ENCODE results near the gene TNFAIP2. TPM values are rescaled to one million over a fixed set of nuclear protein-coding genes. Genes with fewer than 3 reads are reported as not detected.
A peak's percentile ranks its signal among the peaks of the same experiment; 100 is the strongest.
"Not testable (repeated sequence)": the region's sequence is repeated elsewhere in the genome, so short reads cannot be mapped to it uniquely, and the experiment has no call there.

TNFAIP2 gene
- total RNA-seq, 1 donor from 2014 or later = 21.9 TPM

DNA sequence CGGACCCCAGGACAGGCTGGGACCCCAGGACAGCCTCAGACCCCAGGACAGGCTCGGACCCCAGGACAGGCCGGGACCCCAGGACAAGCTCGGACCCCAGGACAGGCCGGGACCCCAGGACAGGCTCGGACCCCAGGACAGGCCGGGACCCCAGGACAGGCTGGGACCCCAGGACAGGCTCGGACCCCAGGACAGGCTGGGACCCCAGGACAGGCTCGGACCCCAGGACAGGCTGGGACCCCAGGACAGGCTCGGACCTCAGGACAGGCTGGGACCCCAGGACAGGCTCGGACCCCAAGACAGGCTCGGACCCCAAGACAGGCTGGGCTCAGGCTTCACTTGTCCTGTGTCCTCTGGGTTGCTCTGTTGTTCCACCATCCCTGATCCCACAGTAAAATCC lies 32.2 kb downstream of the TNFAIP2 start:
- H3K9ac ChIP-seq (ENCODE audit: low read depth in 1 of 3, low read length in 3 of 3) = peak overlapping the region in 1 of 3 donors; percentile 60

DNA sequence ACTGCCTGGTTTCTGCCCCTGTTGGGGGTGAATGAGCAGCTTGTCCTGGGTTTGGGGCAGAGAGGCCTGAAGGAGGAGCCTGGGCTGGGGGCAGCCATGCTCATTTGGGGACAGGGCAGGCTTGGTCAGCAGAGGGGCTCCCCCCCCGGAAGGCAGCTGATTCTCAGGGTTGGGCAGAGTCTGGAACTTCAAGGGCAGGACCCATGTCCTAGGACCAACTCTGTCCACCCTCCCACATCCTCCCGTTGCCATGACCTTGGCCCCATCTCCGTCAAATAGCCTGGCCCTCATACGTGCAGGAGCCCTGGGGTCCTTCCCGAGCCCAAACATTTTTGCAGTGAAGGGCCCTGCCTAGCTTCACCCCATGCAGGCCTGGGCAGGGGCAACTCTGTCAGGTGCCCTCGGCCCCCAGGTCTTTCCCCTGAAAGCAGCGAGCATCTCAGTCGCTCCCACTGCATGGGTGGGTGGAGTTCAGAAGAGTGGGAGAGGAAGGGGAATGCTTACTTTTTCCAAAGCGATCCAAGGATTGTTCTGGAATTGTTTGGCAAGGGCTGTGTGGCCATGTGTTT lies 32.6 kb downstream of the TNFAIP2 start:
- Histone ChIP-seq H3K36me3 (ENCODE audit: control insufficient read depth in 3 of 3, insufficient read depth in 3 of 3, low read length in 3 of 3) (no peaks in the 10 kb centered on the region), H3K27ac (ENCODE audit: low read depth, low read length) (no peak overlapping the region), H3K4me1 (ENCODE audit: control insufficient read depth in 3 of 3, insufficient read depth in 3 of 3, low read length in 3 of 3) (peaks cover 28 to 30% (median 30%) of the 10 kb centered on the region in 3 donors), H3K9me3 (ENCODE audit: control insufficient read depth in 3 of 3, low read length in 3 of 3) (no peaks in the 10 kb centered on the region), H3K9ac (ENCODE audit: low read depth in 1 of 3, low read length in 3 of 3) (peak overlapping the region in 1 of 3 donors; percentile 60), H3K27me3 (ENCODE audit: control insufficient read depth in 3 of 3, insufficient read depth in 3 of 3, low read length in 3 of 3) (no peaks in the 10 kb centered on the region), H3K4me3 (ENCODE audit: low read length in 3 of 3) (no peak overlapping the region)

More for the DNA sequence above, 32.2 kb downstream of the TNFAIP2 start:
- H3K4me3 ChIP-seq (ENCODE audit: low read length in 3 of 3); H3K36me3 ChIP-seq (ENCODE audit: control insufficient read depth in 3 of 3, insufficient read depth in 3 of 3, low read length in 3 of 3); H3K9me3 ChIP-seq (ENCODE audit: control insufficient read depth in 3 of 3, low read length in 3 of 3); H3K27me3 ChIP-seq (ENCODE audit: control insufficient read depth in 3 of 3, insufficient read depth in 3 of 3, low read length in 3 of 3); H3K27ac ChIP-seq (ENCODE audit: low read depth, low read length): not testable (repeated sequence)
- peaks cover 27 to 28% (median 28%) of the 10 kb centered on the region in 3 donors for H3K4me1 ChIP-seq (ENCODE audit: control insufficient read depth in 3 of 3, insufficient read depth in 3 of 3, low read length in 3 of 3)

DNA sequence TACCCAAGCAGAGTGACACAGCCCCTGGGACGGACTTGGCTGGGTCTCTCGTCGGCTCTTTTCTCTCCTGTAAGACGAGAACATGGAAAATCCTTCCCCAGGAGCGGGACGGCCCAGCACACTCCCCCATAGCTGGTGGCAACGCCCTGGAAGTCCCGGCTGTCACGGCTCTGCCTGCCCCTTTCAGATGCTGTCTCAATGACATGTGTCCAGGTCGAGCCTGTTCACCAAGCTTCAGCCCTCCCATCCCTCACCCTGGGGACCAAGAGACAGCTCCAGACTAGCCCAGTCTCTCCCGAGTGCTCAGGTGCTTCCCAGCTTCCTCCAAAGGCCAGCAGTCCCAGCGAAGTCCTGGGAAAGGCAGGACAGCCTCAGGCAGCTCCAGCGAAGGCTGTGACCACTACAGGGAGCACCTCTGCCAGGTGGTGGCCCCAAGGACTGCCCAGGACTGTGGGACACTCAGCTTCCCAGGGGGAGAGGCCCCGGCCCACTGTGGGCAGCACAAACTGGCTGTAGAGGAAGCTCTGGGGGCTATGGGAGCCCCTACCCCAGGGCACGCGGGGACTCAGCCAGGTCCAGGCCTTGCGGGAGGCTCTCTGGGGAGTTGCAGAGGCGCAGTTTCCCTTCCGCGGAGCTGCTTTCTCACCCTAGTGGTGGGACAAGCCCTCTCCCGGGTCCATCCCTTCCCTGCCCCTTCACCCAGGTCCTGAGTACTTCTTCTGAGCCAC lies 33.6 kb downstream of the TNFAIP2 start:
- peak overlapping the region in 1 of 3 donors; percentile 60 for H3K9ac ChIP-seq (ENCODE audit: low read depth in 1 of 3, low read length in 3 of 3)
- H3K27ac ChIP-seq (ENCODE audit: low read depth, low read length) = no peak overlapping the region
- no peaks in the 10 kb centered on the region for H3K9me3 ChIP-seq (ENCODE audit: control insufficient read depth in 3 of 3, low read length in 3 of 3)
- no peaks in the 10 kb centered on the region for H3K27me3 ChIP-seq (ENCODE audit: control insufficient read depth in 3 of 3, insufficient read depth in 3 of 3, low read length in 3 of 3)
- no peaks in the 10 kb centered on the region for H3K36me3 ChIP-seq (ENCODE audit: control insufficient read depth in 3 of 3, insufficient read depth in 3 of 3, low read length in 3 of 3)
- no peak overlapping the region for H3K4me3 ChIP-seq (ENCODE audit: low read length in 3 of 3)
- peaks cover 34 to 37% (median 35%) of the 10 kb centered on the region in 3 donors for H3K4me1 ChIP-seq (ENCODE audit: control insufficient read depth in 3 of 3, insufficient read depth in 3 of 3, low read length in 3 of 3)

DNA sequence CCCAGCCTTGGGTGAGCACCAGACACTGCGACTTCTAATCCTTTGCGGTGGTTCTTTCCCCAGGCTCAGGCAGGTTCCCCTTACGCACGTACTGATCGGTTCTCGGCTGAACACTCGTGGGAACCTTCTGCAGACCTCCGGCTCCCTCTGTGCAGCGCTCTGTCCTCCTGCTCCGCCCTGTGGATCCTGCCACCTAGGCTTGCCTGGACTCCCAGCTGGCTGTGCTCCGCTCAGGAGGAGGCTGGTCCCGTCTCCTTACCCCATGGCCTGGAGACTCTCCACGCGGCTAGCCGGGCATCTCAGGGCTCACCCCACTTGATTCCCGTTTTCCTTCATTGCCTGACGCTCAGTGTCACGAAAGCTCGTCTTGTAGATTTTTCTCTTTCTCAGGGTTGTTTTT lies 34.7 kb downstream of the TNFAIP2 start:
- no peaks in the 10 kb centered on the region for H3K36me3 ChIP-seq (ENCODE audit: control insufficient read depth in 3 of 3, insufficient read depth in 3 of 3, low read length in 3 of 3)

DNA sequence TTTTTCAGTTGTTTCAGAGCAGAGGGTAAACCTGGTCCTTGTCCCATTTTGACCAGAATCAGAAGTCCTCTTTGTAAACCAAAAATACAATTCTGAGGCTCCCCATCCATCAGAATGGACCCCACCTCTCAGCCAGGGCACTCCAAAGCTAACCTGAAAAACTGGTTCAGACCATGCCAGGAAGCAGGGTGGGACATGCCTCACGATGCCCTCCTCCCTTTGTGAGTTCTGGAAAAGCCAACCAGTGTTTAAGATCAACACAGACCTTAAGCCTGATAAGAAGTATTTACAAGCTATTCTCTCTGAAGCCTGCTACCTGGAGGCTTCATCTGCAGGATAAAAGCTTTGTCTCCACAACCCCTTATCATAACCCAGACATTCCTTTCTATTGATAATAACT lies 35.4 kb downstream of the TNFAIP2 start:
- peaks cover 34 to 37% (median 35%) of the 10 kb centered on the region in 3 donors for H3K4me1 ChIP-seq (ENCODE audit: control insufficient read depth in 3 of 3, insufficient read depth in 3 of 3, low read length in 3 of 3)
- H3K4me3 ChIP-seq (ENCODE audit: low read length in 3 of 3) = no peak overlapping the region
- H3K9ac ChIP-seq (ENCODE audit: low read depth in 1 of 3, low read length in 3 of 3) = no peak overlapping the region
- H3K27me3 ChIP-seq (ENCODE audit: control insufficient read depth in 3 of 3, insufficient read depth in 3 of 3, low read length in 3 of 3) = no peaks in the 10 kb centered on the region
- no peaks in the 10 kb centered on the region for H3K36me3 ChIP-seq (ENCODE audit: control insufficient read depth in 3 of 3, insufficient read depth in 3 of 3, low read length in 3 of 3)
- no peaks in the 10 kb centered on the region for H3K9me3 ChIP-seq (ENCODE audit: control insufficient read depth in 3 of 3, low read length in 3 of 3)
- H3K27ac ChIP-seq (ENCODE audit: low read depth, low read length) = no peak overlapping the region

More for the DNA sequence above, 34.7 kb downstream of the TNFAIP2 start:
- no peak overlapping the region for H3K4me3 ChIP-seq (ENCODE audit: low read length in 3 of 3)
- no peak overlapping the region for H3K27ac ChIP-seq (ENCODE audit: low read depth, low read length)
- no peaks in the 10 kb centered on the region for H3K9me3 ChIP-seq (ENCODE audit: control insufficient read depth in 3 of 3, low read length in 3 of 3)
- peaks cover 34 to 37% (median 35%) of the 10 kb centered on the region in 3 donors for H3K4me1 ChIP-seq (ENCODE audit: control insufficient read depth in 3 of 3, insufficient read depth in 3 of 3, low read length in 3 of 3)
- H3K27me3 ChIP-seq (ENCODE audit: control insufficient read depth in 3 of 3, insufficient read depth in 3 of 3, low read length in 3 of 3) = no peaks in the 10 kb centered on the region
- H3K9ac ChIP-seq (ENCODE audit: low read depth in 1 of 3, low read length in 3 of 3) = no peak overlapping the region

DNA sequence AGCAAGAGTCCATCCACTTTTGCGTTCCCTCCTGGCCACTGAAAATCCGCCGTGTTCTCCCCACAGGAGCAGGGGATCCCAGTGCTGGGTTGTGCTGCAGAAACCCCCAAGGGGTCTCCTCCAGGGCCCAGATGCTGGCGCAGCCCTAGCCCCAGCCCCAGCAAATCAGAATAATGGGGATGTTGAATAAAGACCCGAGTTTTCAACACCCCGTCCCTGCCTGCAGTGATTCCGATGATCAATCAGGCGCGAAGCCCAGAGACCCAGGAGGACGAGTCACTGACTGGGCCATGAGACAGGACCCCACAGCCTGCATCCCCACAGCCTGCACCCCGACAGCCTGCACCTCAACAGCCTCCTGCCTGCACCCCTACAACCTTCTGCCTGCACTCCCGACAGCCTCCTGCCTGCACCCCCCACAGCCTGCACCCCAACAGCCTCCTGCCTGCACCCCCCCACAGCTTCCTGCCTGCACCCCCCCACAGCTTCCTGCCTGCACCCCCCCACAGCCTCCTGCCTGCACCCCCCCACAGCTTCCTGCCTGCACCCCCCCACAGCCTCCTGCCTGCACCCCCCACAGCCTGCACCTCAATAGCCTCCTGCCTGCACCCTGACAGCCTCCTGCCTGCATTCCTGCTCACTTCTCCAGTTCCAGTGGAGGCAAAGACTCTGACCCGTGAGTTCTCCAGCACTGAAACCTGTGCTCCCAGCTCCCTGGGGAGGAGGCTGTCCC lies 37.2 kb downstream of the TNFAIP2 start:
- Histone ChIP-seq H3K36me3 (ENCODE audit: control insufficient read depth in 3 of 3, insufficient read depth in 3 of 3, low read length in 3 of 3) (no peaks in the 10 kb centered on the region), H3K27me3 (ENCODE audit: control insufficient read depth in 3 of 3, insufficient read depth in 3 of 3, low read length in 3 of 3) (no peaks in the 10 kb centered on the region)

DNA sequence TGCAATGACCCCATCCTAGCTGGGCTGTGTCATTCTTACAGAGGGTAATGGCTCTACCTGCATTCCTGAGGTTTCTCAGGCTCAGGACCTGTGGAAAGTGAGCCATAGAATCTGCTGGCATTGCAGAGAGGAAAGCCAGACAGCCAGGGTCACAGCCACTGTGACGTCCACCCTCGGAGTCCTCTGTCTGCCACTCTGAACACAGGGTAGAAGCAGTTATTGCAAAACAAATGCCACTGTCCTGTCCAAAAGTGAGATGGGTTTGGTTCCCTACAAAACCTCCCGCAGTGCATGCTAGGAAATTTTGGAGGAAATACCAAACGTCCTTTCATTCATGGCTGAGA lies 37.8 kb downstream of the TNFAIP2 start:
- no peaks in the 10 kb centered on the region for H3K9me3 ChIP-seq (ENCODE audit: control insufficient read depth in 3 of 3, low read length in 3 of 3)
- H3K4me1 ChIP-seq (ENCODE audit: control insufficient read depth in 3 of 3, insufficient read depth in 3 of 3, low read length in 3 of 3) = peaks cover 19 to 20% (median 19%) of the 10 kb centered on the region in 3 donors
- H3K27me3 ChIP-seq (ENCODE audit: control insufficient read depth in 3 of 3, insufficient read depth in 3 of 3, low read length in 3 of 3) = no peaks in the 10 kb centered on the region
- H3K9ac ChIP-seq (ENCODE audit: low read depth in 1 of 3, low read length in 3 of 3) = peak overlapping the region in 1 of 3 donors; percentile 40
- H3K27ac ChIP-seq (ENCODE audit: low read depth, low read length) = no peak overlapping the region
- no peaks in the 10 kb centered on the region for H3K36me3 ChIP-seq (ENCODE audit: control insufficient read depth in 3 of 3, insufficient read depth in 3 of 3, low read length in 3 of 3)
- H3K4me3 ChIP-seq (ENCODE audit: low read length in 3 of 3) = no peak overlapping the region

More for the DNA sequence above, 37.2 kb downstream of the TNFAIP2 start:
- peaks cover 24 to 25% (median 25%) of the 10 kb centered on the region in 3 donors for H3K4me1 ChIP-seq (ENCODE audit: control insufficient read depth in 3 of 3, insufficient read depth in 3 of 3, low read length in 3 of 3)
- peak overlapping the region in 1 of 3 donors; percentile 40 for H3K9ac ChIP-seq (ENCODE audit: low read depth in 1 of 3, low read length in 3 of 3)
- no peak overlapping the region for H3K27ac ChIP-seq (ENCODE audit: low read depth, low read length)
- H3K9me3 ChIP-seq (ENCODE audit: control insufficient read depth in 3 of 3, low read length in 3 of 3) = no peaks in the 10 kb centered on the region
- H3K4me3 ChIP-seq (ENCODE audit: low read length in 3 of 3) = no peak overlapping the region

DNA sequence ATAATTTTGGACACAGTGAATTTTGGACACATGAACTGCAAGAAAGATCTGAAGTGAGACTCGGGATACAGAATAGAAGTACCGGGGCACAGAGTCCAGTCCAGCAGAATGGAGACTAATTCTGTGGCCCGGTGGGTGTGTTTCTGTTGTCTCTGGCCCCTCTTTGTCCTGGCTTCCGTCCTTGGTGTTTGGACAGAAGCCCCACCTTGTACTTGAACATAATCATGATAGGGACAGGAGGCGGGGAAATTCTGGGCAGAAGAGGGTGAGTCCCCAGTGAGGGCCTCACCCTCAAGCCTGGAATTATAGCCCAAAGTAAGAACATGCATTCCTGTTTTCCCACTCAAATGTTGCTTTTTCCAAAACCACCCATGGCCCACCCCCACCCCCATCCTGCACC lies 39.9 kb downstream of the TNFAIP2 start:
- no peak overlapping the region for H3K4me3 ChIP-seq (ENCODE audit: low read length in 3 of 3)
- H3K27ac ChIP-seq (ENCODE audit: low read depth, low read length) = no peak overlapping the region
- H3K9me3 ChIP-seq (ENCODE audit: control insufficient read depth in 3 of 3, low read length in 3 of 3) = peaks cover 0 to 3% (median 0%) of the 10 kb centered on the region in 3 donors
- H3K9ac ChIP-seq (ENCODE audit: low read depth in 1 of 3, low read length in 3 of 3) = no peak overlapping the region
- peaks cover 7 to 9% (median 7%) of the 10 kb centered on the region in 3 donors for H3K4me1 ChIP-seq (ENCODE audit: control insufficient read depth in 3 of 3, insufficient read depth in 3 of 3, low read length in 3 of 3)
- H3K36me3 ChIP-seq (ENCODE audit: control insufficient read depth in 3 of 3, insufficient read depth in 3 of 3, low read length in 3 of 3) = no peaks in the 10 kb centered on the region
- H3K27me3 ChIP-seq (ENCODE audit: control insufficient read depth in 3 of 3, insufficient read depth in 3 of 3, low read length in 3 of 3) = no peaks in the 10 kb centered on the region

DNA sequence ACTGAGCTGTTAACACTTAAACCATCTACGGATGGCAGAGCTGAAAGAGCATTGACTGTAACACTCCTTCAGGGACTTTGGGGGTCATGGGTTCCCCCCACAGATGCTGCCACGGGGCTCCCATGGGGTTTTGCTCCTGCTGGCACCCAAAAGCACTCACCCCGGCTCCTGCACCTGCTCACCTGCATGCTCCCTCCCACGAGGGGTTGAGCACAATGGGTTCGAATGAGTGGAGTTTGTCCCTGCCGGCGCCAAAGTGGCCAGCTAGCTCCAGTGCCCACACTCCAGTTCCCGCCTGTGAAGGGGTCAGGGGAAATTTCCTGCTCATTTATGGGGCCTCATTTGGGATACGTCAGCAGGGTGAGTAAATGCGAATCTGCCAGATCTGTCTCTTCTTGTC lies 40.7 kb downstream of the TNFAIP2 start:
- no peaks in the 10 kb centered on the region for H3K27me3 ChIP-seq (ENCODE audit: control insufficient read depth in 3 of 3, insufficient read depth in 3 of 3, low read length in 3 of 3)
- peaks cover 7 to 9% (median 7%) of the 10 kb centered on the region in 3 donors for H3K4me1 ChIP-seq (ENCODE audit: control insufficient read depth in 3 of 3, insufficient read depth in 3 of 3, low read length in 3 of 3)
- peaks cover 0 to 4% (median 0%) of the 10 kb centered on the region in 3 donors for H3K9me3 ChIP-seq (ENCODE audit: control insufficient read depth in 3 of 3, low read length in 3 of 3)
- H3K4me3 ChIP-seq (ENCODE audit: low read length in 3 of 3) = no peak overlapping the region
- H3K9ac ChIP-seq (ENCODE audit: low read depth in 1 of 3, low read length in 3 of 3) = no peak overlapping the region
- no peak overlapping the region for H3K27ac ChIP-seq (ENCODE audit: low read depth, low read length)
- no peaks in the 10 kb centered on the region for H3K36me3 ChIP-seq (ENCODE audit: control insufficient read depth in 3 of 3, insufficient read depth in 3 of 3, low read length in 3 of 3)

DNA sequence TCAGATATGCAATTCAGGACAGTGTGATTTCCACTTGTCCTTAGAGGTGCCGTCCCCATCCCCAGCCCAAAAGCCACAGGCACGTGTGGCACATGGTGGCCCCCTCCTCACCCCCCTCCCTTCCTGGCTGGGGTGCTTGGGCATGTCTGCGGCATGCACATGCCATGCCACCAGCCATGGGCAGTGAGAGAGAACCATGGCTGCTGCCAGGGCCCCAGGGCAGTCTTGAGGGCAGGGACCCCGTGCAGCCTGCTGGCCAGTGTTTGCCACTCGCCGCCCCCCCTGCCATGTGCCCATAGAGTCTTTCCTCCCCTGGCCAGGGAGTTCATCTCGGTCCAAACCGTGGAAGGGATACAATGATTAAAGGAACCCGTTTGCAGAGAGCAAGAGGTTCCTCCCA lies 41.5 kb downstream of the TNFAIP2 start:
- H3K4me3 ChIP-seq (ENCODE audit: low read length in 3 of 3) = no peak overlapping the region
- H3K27me3 ChIP-seq (ENCODE audit: control insufficient read depth in 3 of 3, insufficient read depth in 3 of 3, low read length in 3 of 3) = no peaks in the 10 kb centered on the region
- no peak overlapping the region for H3K9ac ChIP-seq (ENCODE audit: low read depth in 1 of 3, low read length in 3 of 3)
- no peaks in the 10 kb centered on the region for H3K36me3 ChIP-seq (ENCODE audit: control insufficient read depth in 3 of 3, insufficient read depth in 3 of 3, low read length in 3 of 3)
- peaks cover 7 to 9% (median 7%) of the 10 kb centered on the region in 3 donors for H3K4me1 ChIP-seq (ENCODE audit: control insufficient read depth in 3 of 3, insufficient read depth in 3 of 3, low read length in 3 of 3)
- peaks cover 0 to 4% (median 0%) of the 10 kb centered on the region in 3 donors for H3K9me3 ChIP-seq (ENCODE audit: control insufficient read depth in 3 of 3, low read length in 3 of 3)
- H3K27ac ChIP-seq (ENCODE audit: low read depth, low read length) = no peak overlapping the region
